Fibroblast of the aortic adventitia (primary cell): Measurements from ENCODE around the gene MROH8. TPM values are rescaled to one million over a fixed set of nuclear protein-coding genes. Genes with fewer than 3 reads are reported as not detected.
"Not testable (repeated sequence)": the region's sequence is repeated elsewhere in the genome, so short reads cannot be mapped to it uniquely, and the experiment has no call there.

Experiments
- DNase-seq: peaks from one replicate; pipeline ENCODE4 v3.0.0-alpha.2; 2010; ENCODE audit warnings: low read depth
- H3K4me3 ChIP-seq: 2 replicates; pipeline ENCODE4 v1.5.1; 2011; ENCODE audit warnings: low read depth, mild to moderate bottlenecking, control low read depth, low read length, moderate library complexity
- CTCF ChIP-seq: IDR thresholded peaks from 2 replicates; pipeline ENCODE4 v1.5.1; 2011; ENCODE audit warnings: mild to moderate bottlenecking, low read length, control low read depth, inconsistent platforms; ENCODE audit not compliant: insufficient read depth
- total RNA-seq: library from RNA; depleted of rRNA; stranded (reverse); fragments of >200 nt; gene quantifications from 2 replicates; pipeline ENCODE4 v1.2.3, GENCODE V29; 2012; ENCODE audit warnings: low replicate concordance

The MROH8 gene
- total RNA-seq, 1 donor, result 3.1 TPM

- TF ChIP-seq CTCF, result no peak
- no peak for DNase-seq
- no peak overlapping the region for H3K4me3 ChIP-seq
Measured at GRCh38 chr20:37075932-37076685, 103.2 kb downstream of the MROH8 start.

GRCh38 chr20:37072293-37073196 lies 106.8 kb downstream of the MROH8 start:
- no peak overlapping the region for H3K4me3 ChIP-seq
- TF ChIP-seq CTCF, result no peak
- no peak for DNase-seq

GRCh38 chr20:37071481-37071911 lies 107.9 kb downstream of the MROH8 start:
- DNase-seq, result peak; percentile 33
- H3K4me3 ChIP-seq, result no peak overlapping the region
- TF ChIP-seq CTCF, result no peak

- H3K4me3 ChIP-seq, DNase-seq: not testable (repeated sequence)
Measured at GRCh38 chr20:37069563-37069962, 109.8 kb downstream of the MROH8 start.

- no peak for TF ChIP-seq CTCF
- no peak overlapping the region for H3K4me3 ChIP-seq
- DNase-seq, result no peak
Measured at GRCh38 chr20:37066168-37066567, 113.2 kb downstream of the MROH8 start.

GRCh38 chr20:37055276-37055675 lies 124.1 kb downstream of the MROH8 start:
- no peak overlapping the region for H3K4me3 ChIP-seq
- DNase-seq, result no peak
- no peak for TF ChIP-seq CTCF
